Kidney epithelial cell (primary cell): ENCODE data around the gene DDX28. TPM values are rescaled to one million over a fixed set of nuclear protein-coding genes. Genes with fewer than 3 reads are reported as not detected.
"Not testable (repeated sequence)": the region's sequence is repeated elsewhere in the genome, so short reads cannot be mapped to it uniquely, and the experiment has no call there.

Experiments
- DNase-seq: peaks from one replicate; pipeline ENCODE4 v3.0.0-alpha.2; 2010; ENCODE audit warnings: low read depth
- H3K27me3 ChIP-seq: 2 replicates; pipeline ENCODE4 v1.6.0; 2011; ENCODE audit warnings: low read length; ENCODE audit not compliant: control insufficient read depth, insufficient read depth
- H3K36me3 ChIP-seq: 2 replicates; pipeline ENCODE4 v1.5.1; 2011; ENCODE audit warnings: low read length; ENCODE audit not compliant: control insufficient read depth, insufficient read depth
- H3K4me3 ChIP-seq: 2 replicates; pipeline ENCODE4 v1.5.1; 2011; ENCODE audit warnings: low read depth, mild to moderate bottlenecking, control low read depth, low read length
- total RNA-seq: library from RNA; depleted of rRNA; stranded (reverse); fragments of >200 nt; gene quantifications from 2 replicates; pipeline ENCODE4 v1.2.3, GENCODE V29; 2015
- TF ChIP-seq, protein P1 (sequence below): IDR thresholded peaks from 2 replicates; pipeline ENCODE4 v1.5.1; 2011; ENCODE audit warnings: mild to moderate bottlenecking, moderate library complexity, low read length, control low read depth, inconsistent platforms; ENCODE audit not compliant: insufficient read depth, poor library complexity, severe bottlenecking

DDX28 gene
- total RNA-seq, 1 donor from 2014 or later, result 10.6 TPM

GRCh38 chr16:68009157-68009735 lies 13.8 kb downstream of the DDX28 start:
- no peak overlapping the region for H3K4me3 ChIP-seq
- no peak for DNase-seq
- TF ChIP-seq, protein P1, sequence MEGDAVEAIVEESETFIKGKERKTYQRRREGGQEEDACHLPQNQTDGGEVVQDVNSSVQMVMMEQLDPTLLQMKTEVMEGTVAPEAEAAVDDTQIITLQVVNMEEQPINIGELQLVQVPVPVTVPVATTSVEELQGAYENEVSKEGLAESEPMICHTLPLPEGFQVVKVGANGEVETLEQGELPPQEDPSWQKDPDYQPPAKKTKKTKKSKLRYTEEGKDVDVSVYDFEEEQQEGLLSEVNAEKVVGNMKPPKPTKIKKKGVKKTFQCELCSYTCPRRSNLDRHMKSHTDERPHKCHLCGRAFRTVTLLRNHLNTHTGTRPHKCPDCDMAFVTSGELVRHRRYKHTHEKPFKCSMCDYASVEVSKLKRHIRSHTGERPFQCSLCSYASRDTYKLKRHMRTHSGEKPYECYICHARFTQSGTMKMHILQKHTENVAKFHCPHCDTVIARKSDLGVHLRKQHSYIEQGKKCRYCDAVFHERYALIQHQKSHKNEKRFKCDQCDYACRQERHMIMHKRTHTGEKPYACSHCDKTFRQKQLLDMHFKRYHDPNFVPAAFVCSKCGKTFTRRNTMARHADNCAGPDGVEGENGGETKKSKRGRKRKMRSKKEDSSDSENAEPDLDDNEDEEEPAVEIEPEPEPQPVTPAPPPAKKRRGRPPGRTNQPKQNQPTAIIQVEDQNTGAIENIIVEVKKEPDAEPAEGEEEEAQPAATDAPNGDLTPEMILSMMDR, result no peak
- H3K27me3 ChIP-seq, result no peaks in the 10 kb centered on the region
- no peaks in the 10 kb centered on the region for H3K36me3 ChIP-seq

- TF ChIP-seq, protein P1, result no peak
- Histone ChIP-seq H3K4me3 (no peak overlapping the region), H3K36me3 (no peaks in the 10 kb centered on the region), H3K27me3 (no peaks in the 10 kb centered on the region)
- no peak for DNase-seq
Observed at GRCh38 chr16:68005786-68006286, 17.2 kb downstream of the DDX28 start.

GRCh38 chr16:68005211-68005610 lies 17.8 kb downstream of the DDX28 start:
- no peaks in the 10 kb centered on the region for H3K27me3 ChIP-seq
- TF ChIP-seq, protein P1, result no peak
- no peak for DNase-seq

DNA sequence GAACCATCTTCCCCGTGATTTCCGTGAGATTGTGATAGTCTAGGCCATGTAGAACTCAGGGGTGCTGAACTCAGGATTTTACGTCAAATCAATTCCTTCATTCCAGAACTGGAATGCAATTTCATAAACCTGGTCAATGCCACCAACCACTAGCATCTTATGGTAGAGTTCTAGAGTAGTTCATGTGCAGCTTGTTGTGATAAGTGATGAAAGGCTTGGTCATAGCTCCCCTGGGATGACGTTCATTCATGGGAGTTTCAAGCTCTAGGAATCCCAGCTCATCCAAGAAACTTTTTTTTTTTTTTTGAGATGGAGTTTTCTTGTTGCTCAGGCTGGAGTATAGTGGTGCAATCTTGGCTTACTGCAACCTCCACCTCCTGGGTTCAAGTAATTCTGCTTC lies 20.0 kb downstream of the DDX28 start:
- Histone ChIP-seq H3K36me3 (no peaks in the 10 kb centered on the region), H3K4me3 (no peak overlapping the region), H3K27me3 (no peaks in the 10 kb centered on the region)
- DNase-seq, result no peak
- TF ChIP-seq, protein P1, result no peak

More at GRCh38 chr16:68005211-68005610, 17.8 kb downstream of the DDX28 start:
- no peaks in the 10 kb centered on the region for H3K36me3 ChIP-seq
- no peak overlapping the region for H3K4me3 ChIP-seq

- no peak overlapping the region for H3K4me3 ChIP-seq
- DNase-seq, result no peak
- no peaks in the 10 kb centered on the region for H3K27me3 ChIP-seq
- TF ChIP-seq, protein P1, result no peak
- no peaks in the 10 kb centered on the region for H3K36me3 ChIP-seq
Observed at GRCh38 chr16:68000450-68000849, 22.6 kb downstream of the DDX28 start.

DNA sequence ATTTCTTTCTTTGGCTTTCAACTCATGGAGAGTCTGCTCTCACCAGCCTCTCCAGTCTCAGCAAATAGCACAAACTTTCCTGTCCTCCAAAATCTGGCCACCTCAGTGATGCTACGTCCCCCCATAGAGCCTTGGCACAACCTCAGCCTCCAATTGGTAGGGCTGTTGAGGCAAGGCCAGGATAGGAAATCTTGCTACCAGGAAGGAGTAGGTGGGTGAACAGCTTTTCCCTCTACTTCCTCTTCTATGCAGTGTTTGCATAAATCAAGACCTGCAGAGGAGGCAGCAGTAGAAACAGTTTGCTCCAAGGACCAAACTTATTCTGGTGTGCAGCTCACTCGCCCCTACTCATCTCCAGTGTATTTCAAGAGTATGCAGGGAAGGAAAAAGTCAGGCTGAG lies 23.0 kb downstream of the DDX28 start:
- Histone ChIP-seq H3K4me3 (no peak overlapping the region), H3K27me3 (no peaks in the 10 kb centered on the region), H3K36me3 (no peaks in the 10 kb centered on the region)
- DNase-seq, result no peak
- TF ChIP-seq, protein P1, result no peak

- H3K36me3 ChIP-seq, H3K4me3 ChIP-seq, DNase-seq, H3K27me3 ChIP-seq: not testable (repeated sequence)
Observed at GRCh38 chr16:67998779-67999688, 24.0 kb downstream of the DDX28 start, which contains the start of gene DPEP2. TSS of gene DPEP2 (minus strand) at chr16:67999484. CDS start at chr16:67993212, 6,272 bp downstream.
